ENCODE measurements around the gene LRRC2. TPM values are rescaled to one million over a fixed set of nuclear protein-coding genes. Genes with fewer than 3 reads are reported as not detected.

The LRRC2 gene
- total RNA-seq, 4 donors from 2014 or later = 1.1 to 7.7 (median 5.0) TPM

DNA sequence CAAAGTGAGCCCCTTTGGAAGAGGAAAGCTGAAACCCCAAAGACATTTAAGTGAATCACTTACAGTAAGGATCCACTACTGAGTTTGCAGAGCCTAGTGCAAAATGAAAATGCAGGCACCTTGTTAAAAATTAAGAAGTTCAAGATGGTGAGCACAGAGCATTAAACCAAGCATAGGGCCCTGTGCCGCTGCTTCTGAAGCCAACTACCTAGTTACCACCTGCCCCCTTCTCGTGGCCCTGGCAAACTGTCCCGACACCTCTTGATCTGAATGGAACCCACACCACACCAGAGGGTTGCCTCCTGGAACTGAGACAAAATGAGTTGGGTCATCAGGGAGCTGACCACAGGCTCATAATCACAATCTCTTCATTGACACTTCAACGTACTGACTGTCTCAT, 25.6 kb downstream of the LRRC2 start:
- TF ChIP-seq CTCF (IDR thresholded peaks at IDR 0.05; ENCODE audit: low read depth) = no peak

DNA sequence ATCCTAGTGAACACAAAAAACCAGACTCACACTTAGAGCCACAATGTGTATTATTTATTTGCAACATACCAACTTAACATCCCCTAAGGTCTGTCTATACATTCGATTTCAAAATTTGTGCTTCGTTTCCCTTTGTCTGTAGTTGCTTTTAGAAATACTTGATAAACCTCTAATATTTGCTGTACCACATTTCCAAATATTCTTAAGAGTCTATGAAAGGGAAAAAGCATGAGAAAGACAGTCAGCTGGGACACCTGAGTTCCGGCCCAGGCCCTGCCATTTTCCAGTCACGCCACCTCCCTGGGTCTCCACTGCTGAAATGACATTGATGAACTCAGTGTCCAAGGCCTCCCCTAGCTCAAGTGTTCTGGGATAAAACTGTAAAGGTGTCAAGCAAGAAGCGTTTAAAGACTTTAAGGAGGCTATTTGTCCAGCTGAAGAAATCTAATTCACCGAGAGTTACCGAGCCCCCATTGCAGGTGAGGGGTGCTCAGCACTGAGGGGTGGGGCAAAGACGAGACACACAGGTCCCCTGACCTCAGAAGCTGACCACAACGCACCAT, 26.6 kb downstream of the LRRC2 start:
- no peak for TF ChIP-seq CTCF (IDR thresholded peaks at IDR 0.05; ENCODE audit: low read depth)

DNA sequence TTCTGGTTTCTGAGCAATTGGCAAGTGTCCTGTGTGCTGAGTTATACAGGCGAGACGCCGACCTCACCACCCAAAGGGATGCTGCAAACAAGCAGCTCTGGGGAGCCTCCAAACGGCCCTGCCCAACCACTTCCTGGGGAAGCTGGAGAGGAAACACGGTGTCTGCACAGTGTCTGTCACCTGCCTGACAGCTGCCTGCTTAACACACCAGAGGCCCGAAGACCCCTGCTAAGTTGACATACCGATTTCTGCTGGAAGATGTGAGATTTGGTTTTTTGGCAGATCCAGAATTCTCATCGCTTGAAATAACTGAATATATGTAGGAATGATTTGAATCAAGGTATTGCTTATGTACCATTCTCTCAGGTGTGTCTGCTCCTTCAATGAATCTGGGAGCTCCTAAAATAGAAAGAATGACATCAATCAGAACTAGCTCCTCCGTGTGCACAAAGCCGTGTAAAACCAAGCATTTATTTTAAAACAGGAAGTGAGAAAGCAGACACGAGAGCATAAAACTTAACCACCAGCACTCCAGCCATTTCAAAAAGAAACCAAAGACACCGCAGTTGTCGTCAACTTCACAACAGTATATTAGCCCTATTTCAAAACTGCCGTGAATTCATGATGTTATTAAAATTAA, 27.2 kb downstream of the LRRC2 start:
- TF ChIP-seq CTCF (IDR thresholded peaks at IDR 0.05; ENCODE audit: low read depth) = no peak

DNA sequence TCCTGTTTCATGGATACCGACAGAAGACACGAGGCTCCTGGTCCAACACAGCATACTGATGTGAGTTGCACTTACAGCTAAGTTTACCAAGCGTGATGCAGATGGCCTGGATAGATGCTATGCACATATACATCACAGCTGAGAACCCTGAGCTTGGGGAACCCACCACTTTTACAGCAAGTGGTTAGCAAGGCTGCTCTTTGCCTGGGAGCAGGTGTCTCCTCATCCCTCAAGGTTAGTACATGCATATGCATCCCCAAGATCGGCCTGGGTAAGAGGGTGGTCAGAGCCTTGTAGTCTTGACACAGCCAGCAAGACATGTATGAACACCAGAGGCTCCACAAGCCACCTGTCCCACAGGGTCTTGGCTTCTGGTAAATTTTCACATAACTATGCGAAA, 28.3 kb downstream of the LRRC2 start:
- TF ChIP-seq CTCF (IDR thresholded peaks at IDR 0.05; ENCODE audit: low read depth) = no peak

- no peak for TF ChIP-seq CTCF (IDR thresholded peaks at IDR 0.05; ENCODE audit: low read depth)
Measured at GRCh38 chr3:46537316-46537715, 28.8 kb downstream of the LRRC2 start.

DNA sequence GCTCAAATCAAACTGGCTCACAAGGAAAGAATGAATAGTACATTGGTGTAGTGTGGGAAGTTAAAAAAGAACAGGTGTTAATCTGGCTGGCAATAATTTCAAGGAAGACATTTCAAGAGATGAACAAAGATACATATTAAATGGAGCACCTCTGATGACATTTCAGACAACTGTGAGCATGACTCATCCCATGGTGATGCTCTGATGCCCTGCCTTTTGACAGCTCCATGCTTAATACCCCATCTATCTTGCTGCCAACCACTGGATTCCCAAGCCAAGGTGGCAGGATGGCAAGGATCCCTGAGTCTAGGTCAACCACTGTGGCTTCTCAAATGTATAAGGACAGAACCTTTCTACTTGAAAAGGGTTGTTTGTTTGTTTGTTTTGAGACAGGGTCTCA, 29.3 kb downstream of the LRRC2 start:
- TF ChIP-seq CTCF (IDR thresholded peaks at IDR 0.05; ENCODE audit: low read depth) = no peak

DNA sequence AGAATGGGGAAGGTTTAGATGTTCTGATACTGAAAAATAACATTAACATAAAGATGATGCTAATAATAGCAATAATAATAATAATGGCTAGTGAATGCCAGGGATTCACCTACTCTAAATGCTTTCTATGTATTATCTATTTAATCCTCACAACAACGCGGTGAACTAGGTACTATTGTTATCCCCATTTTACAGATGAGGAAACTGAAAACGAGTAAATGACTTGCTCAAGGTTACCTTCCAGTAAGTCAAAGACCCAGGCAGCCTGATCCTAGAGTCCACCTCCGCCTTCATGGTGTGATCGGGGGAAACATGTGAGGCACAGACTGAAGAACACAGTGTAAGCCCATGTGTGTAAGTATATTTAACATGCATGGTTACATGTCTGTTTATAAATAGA, 30.4 kb downstream of the LRRC2 start:
- TF ChIP-seq CTCF (IDR thresholded peaks at IDR 0.05; ENCODE audit: low read depth) = no peak
